IgD-negative memory B cell (primary cell): ENCODE data around the gene BRCA1. TPM values are rescaled to one million over a fixed set of nuclear protein-coding genes. Genes with fewer than 3 reads are reported as not detected.

Experiments used
- polyA plus RNA-seq: library from polyadenylated mRNA; unstranded; fragments of 300-500 nt; fragmentation: Illumina TruSeq; gene quantifications from one replicate; pipeline ENCODE4 v1.2.3, GENCODE V29; 2021

Gene BRCA1
- polyA plus RNA-seq, 1 donor from 2014 or later: 3.2 TPM

Other genes starting within 250 kb of the BRCA1 start
- gene G6PC1, start 224.6 kb downstream of the BRCA1 start, polyA plus RNA-seq: not detected
- 48.9 TPM for gene AARSD1, start 160.9 kb downstream of the BRCA1 start, polyA plus RNA-seq
- gene PTGES3L, start 145.3 kb downstream of the BRCA1 start, polyA plus RNA-seq: 1.4 TPM
- 24.0 TPM for gene RUNDC1, start 144.8 kb downstream of the BRCA1 start, polyA plus RNA-seq
- 2,481 TPM for gene RPL27, start 126.9 kb downstream of the BRCA1 start, polyA plus RNA-seq
- 63.7 TPM for gene IFI35, start 118.6 kb downstream of the BRCA1 start, polyA plus RNA-seq
- 47.6 TPM for gene VAT1, start 103.0 kb downstream of the BRCA1 start, polyA plus RNA-seq
- 0.05 TPM for gene RND2, start 100.1 kb downstream of the BRCA1 start, polyA plus RNA-seq
- 45.1 TPM for gene NBR1, start 45.9 kb upstream of the BRCA1 start, polyA plus RNA-seq
- 10.4 TPM for gene TMEM106A, start 86.5 kb upstream of the BRCA1 start, polyA plus RNA-seq
- gene CCDC200, start 103.3 kb upstream of the BRCA1 start, polyA plus RNA-seq: 3.0 TPM
- not detected for gene RNU2-1, start 108.6 kb upstream of the BRCA1 start, polyA plus RNA-seq